Measurements from ENCODE around the gene ELP4.

The ELP4 gene

DNA sequence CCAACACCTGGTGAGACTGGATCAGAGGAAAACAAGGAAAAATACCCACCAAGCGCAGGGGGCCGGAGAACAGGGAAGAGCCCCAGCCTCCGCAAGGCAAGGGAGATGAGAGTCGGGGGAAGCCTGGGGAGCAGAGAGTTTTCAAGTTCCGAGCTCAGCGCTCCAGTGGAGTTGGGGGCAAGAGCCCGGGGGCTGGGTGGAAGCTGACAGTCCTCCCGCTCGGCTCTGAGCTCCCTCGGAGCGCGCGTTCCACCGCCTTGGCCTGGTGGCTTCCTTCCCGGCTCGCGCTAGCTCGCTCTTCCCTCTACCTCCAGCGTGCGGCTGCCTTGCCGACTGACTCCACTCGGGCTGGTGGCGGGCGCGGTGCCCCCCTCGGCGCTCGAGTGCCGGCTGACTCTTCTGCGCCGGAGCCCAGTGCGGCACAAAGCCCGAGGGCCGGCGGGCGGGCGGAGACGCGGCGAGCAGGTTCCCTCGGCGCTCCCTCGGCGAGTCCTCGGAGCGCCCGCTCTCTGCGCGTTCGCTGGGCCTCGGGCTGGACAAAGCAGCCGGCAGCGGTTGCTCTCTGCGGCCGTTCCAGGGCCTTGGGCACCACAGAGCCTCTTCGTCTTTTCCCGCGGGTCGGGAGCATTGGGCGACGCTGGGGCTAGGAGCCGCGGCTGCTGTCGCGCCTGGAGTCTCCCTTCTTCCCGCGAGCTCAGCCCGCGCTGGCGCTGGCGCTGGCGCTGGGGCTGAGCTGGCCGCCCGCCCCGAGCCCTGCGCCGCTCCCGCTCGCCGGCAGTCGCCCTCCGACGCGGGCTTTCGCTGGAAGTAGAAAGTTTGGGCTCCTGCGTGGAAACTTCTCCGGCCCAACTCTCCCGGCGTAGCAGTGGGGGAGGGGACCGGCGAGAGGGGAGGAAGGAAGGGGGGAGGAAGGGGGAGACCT is 300.6 kb downstream of the ELP4 start:
- DNase-seq (ENCODE audit: low read depth, low spot score): peak; percentile 64

DNA sequence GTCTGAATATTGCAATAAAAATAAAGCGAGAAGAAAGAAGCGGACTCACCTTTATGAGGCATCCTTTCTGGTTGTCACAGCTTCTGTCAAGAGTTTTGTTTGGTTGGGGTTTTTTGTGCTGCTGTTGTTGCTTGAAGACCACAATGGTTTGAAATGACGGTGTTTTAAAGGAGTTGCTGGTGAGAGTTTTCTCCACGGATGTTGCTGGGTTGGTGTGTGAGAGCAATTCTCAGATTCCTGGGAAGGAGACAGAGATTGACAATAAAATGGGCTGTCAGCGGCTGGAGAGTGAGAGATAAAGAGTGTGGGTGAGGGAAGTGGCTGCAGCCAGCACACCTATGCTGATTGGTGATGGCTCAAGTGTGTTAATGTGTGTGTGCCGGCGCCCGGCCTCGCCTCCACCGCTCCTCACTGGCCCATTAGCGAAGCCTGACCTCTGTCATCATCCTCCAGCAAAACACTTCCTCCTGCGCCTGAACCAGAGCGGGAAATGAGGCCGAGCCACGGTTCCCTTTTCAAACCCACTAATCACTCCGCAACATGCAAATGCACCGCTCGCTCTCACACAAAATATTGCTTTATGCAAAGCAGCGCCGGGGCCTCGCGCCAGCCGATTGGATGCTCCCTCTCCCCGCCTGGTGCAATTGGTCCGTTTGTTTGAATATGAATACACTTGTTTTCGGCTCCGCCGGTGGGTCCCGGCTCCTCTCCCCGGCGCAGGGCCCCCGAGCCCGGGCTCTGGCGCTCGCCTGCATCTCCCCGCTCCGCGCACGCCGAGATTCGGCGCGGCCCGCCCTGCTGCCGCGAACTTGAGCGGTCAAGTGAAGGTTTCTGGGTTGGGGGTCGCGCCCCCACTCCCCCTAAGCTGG is 301.4 kb downstream of the ELP4 start, which contains the start of gene PAX6:
Gene PAX6 (minus strand): TSS at position 544 of the 869 bp plus-strand sequence. CDS start 4,911 bp downstream, outside the sequence.
- peak; percentile 98 for DNase-seq (ENCODE audit: low read depth, low spot score)

- DNase-seq (ENCODE audit: low read depth, low spot score): peak; percentile 86
Measured at GRCh38 chr11:31812383-31813381, 303.1 kb downstream of the ELP4 start.

GRCh38 chr11:31813391-31814175 is 304.0 kb downstream of the ELP4 start:
- peak; percentile 88 for DNase-seq (ENCODE audit: low read depth, low spot score)

DNA sequence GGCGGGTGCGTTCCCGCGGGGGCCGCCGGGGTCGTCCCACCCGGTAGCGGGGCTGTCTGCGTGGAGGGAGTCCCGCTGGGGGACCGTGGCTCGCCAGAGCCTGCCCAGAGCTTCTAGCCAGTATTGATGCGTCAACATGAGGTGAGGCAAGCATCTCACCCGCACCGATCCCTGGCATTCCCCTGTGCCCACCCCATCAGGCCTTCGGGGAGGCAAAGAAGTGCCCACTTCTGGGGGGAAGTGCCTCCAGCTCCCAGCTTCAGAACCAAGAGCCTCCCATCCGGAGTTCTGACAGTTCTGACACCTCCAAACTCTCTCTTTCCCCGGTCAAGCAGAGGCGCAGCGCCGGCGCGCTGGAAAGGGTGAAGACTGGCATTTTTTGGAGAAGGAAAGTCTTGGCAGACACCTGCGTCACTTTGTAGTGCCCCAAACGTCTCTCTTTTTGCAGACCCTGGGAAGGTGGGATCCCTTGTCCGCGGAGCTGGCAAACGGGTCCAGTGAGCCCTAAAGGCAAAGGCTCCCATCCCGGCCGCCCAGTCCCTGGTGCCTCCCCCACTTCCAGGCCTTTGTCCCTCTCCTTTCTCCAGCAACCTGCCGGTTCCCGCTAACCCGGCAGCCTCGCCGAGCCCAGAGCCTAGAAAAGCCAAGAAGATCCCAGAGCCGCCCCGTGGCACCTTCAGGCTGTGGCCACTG is 304.8 kb downstream of the ELP4 start:
- DNase-seq (ENCODE audit: low read depth, low spot score): peak; percentile 82

GRCh38 chr11:31815711-31816467 is 306.3 kb downstream of the ELP4 start:
- DNase-seq (ENCODE audit: low read depth, low spot score): peak; percentile 63

DNA sequence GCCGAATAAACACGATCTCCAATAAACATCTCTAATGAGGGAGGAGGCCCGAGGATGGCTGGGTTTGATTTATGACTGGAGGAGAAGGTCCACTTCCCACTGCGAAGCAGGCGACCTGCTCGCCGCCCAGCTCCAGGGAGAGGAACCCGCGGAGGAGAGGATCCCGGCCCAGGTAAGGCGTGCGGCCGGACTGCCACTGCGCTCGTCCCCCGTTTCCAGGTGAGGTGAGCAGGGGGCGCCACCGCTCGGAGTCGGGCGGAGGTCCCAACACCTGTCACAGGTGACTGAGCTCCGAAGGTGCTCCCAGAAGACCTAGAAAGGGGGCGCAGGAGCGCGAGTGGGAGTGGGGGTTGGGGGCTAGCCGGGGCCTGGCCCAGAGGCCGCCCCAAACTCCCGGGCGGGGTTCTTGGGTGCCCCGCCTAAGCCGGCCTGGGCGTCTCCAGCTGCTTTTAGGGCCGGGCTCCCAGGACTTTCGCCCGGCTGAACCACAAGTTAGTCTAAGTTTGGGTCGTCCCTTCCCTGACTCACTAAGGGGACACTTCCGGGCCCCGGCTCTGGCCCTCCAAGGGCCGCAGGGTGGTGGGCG is 307.0 kb downstream of the ELP4 start:
- no peak for DNase-seq (ENCODE audit: low read depth, low spot score)

- peak; percentile 63 for DNase-seq (ENCODE audit: low read depth, low spot score)
Measured at GRCh38 chr11:31817054-31817620, 307.6 kb downstream of the ELP4 start.

GRCh38 chr11:31817621-31818424 is 308.3 kb downstream of the ELP4 start:
- peak; percentile 85 for DNase-seq (ENCODE audit: low read depth, low spot score)

GRCh38 chr11:31818425-31818755 is 308.8 kb downstream of the ELP4 start:
- DNase-seq (ENCODE audit: low read depth, low spot score): no peak

DNA sequence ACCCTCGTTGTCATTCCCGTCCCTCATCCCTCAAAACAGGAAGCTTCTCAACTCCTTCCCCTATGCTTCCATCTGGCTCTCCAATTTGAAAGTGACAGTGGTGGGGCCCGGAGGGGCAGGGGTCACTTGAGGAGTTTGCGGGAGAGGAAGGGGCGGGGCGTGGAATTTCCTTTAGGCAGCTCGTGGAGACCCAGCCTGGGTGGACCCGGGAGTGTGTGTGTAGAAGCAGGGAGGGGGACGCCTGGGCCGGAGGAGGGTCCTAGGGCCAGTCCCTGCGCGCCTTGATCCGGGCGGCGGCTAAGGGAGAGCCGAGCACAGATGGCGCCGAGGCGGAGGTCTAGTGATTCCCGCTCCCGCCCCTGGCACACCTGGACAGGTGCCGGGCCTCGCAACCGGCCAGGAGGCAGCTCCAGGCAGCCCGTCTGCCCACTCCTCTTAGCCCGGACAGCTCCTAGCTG is 309.3 kb downstream of the ELP4 start:
- no peak for DNase-seq (ENCODE audit: low read depth, low spot score)

- DNase-seq (ENCODE audit: low read depth, low spot score): no peak
Measured at GRCh38 chr11:31819621-31820437, 310.3 kb downstream of the ELP4 start.

DNA sequence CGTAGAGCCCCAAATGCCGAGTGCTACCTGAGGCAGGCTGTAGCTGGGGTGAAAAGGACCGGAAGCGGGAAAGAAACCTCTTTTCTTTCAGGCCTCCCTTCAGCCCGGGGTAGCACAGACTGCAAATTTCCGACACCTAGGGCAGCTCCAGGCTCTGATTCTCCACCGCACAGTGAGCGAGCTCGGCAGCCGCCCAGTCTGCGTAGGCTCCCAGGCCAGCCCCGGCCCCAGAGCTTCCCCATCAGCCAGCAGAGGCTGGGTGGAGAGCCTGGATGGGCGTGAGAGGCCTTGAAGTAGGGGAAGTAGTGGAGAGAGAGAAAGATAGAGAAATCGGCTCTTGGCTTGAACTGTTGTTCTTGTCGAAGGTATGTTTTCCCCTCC is 310.9 kb downstream of the ELP4 start:
- DNase-seq (ENCODE audit: low read depth, low spot score): peak; percentile 6

GRCh38 chr11:31821235-31821764 is 311.7 kb downstream of the ELP4 start:
- DNase-seq (ENCODE audit: low read depth, low spot score): no peak

DNA sequence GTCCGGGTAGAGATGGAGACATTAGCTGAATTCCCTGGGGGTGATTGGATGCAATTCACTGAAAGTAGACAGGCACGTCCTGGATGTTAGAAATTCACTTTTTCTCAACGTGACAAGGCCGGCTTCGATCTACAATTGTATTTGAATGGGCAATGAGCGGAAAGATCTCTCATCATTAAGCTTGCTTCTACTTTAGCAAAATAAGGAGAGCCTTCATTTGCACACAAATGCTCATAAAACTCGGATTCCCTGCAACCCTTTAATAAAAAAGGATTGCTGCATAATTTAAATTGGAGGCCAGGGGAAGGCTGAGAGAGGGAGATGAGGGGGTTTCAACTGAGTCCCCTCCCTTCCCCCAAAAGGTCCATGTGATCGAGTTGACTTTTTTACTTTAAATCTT is 312.2 kb downstream of the ELP4 start:
- no peak for DNase-seq (ENCODE audit: low read depth, low spot score)
